ENCODE measurements around the gene NFIC. TPM values are rescaled to one million over a fixed set of nuclear protein-coding genes. Genes with fewer than 3 reads are reported as not detected.

NFIC gene
- total and polyA plus RNA-seq, 10 of the 15 experiments (the other 5 are each of a cell fraction or from before 2014, with no cell fraction given), result 0.71 to 53.5 (median 10.2) TPM

DNA sequence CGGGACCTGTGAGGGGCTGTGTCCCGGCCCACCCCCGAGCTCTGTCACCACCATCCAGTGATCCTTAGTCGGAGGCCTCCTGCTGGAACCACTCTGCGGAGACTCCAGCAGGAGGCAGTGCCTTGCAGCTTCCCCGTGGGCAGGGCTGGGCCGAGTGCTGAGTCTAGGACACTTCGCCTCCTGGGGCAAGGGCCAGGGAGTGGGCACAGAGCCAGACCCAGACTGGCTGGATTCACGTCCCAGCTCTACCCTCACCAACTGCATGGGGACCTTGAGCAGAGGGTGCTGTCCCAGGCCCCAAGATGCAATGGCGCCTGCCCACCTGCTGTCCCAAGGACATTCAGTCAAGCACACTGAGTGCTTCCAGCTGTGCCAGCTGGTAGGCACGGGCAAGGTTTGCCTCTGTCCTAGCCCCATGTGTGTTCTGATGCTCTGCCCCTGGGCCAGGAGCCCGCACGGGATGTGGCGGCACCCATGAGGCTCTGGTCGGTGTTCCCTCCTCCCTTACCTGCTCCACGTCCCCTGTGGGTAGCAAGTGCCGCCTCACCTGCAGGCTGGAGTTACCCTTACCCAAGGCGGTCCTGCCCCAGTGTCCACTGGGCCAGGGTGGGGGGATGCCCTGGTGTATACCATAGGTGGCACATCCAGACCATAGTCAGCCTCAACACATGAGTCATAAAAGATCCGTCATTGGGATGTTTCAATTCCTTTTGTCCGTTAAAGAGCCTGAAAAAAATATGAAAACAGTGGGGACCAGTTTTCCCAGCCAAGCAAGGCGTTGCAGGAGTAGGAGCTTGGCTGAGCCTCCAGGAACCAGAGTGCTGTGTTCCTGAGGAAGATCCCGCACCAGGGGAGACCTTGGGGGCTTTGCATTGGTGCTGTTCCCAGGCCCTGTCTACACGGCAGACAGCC lies 147.1 kb downstream of the NFIC start (continued):
- TF ChIP-seq RB1 (IDR thresholded peaks at IDR 0.05; ENCODE audit: borderline replicate concordance) (no peak), GABPA (IDR thresholded peaks at IDR 0.05; ENCODE audit: low read depth) (no peak)
- TF ChIP-seq, protein P1, sequence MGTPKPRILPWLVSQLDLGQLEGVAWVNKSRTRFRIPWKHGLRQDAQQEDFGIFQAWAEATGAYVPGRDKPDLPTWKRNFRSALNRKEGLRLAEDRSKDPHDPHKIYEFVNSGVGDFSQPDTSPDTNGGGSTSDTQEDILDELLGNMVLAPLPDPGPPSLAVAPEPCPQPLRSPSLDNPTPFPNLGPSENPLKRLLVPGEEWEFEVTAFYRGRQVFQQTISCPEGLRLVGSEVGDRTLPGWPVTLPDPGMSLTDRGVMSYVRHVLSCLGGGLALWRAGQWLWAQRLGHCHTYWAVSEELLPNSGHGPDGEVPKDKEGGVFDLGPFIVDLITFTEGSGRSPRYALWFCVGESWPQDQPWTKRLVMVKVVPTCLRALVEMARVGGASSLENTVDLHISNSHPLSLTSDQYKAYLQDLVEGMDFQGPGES (IDR thresholded peaks at IDR 0.05), result no peak
- TF ChIP-seq, protein P2, sequence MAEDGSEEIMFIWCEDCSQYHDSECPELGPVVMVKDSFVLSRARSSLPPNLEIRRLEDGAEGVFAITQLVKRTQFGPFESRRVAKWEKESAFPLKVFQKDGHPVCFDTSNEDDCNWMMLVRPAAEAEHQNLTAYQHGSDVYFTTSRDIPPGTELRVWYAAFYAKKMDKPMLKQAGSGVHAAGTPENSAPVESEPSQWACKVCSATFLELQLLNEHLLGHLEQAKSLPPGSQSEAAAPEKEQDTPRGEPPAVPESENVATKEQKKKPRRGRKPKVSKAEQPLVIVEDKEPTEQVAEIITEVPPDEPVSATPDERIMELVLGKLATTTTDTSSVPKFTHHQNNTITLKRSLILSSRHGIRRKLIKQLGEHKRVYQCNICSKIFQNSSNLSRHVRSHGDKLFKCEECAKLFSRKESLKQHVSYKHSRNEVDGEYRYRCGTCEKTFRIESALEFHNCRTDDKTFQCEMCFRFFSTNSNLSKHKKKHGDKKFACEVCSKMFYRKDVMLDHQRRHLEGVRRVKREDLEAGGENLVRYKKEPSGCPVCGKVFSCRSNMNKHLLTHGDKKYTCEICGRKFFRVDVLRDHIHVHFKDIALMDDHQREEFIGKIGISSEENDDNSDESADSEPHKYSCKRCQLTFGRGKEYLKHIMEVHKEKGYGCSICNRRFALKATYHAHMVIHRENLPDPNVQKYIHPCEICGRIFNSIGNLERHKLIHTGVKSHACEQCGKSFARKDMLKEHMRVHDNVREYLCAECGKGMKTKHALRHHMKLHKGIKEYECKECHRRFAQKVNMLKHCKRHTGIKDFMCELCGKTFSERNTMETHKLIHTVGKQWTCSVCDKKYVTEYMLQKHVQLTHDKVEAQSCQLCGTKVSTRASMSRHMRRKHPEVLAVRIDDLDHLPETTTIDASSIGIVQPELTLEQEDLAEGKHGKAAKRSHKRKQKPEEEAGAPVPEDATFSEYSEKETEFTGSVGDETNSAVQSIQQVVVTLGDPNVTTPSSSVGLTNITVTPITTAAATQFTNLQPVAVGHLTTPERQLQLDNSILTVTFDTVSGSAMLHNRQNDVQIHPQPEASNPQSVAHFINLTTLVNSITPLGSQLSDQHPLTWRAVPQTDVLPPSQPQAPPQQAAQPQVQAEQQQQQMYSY (CRISPR knock-in tag; IDR thresholded peaks at IDR 0.05), result no peak

DNA sequence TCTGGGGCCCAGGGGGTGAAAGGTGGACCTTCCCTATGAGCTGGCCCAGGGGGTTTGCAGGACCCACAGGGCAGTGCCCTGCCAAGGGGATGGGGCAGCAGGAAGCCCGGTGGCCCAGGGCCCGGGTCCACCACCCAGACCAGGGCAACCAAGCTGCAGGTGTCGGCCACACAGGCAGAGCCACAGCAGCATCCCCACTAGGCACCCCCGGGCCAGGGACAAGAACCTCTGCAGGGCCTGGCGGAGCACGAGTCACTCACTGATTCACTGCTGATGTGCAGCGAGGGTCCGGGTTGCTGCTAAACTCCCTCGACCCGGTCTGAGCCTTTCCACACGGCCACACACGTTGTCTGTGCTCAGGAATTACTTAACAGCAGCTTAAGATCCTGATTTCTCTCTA lies 148.5 kb downstream of the NFIC start:
- FAIRE-seq, result no peak
- WGBS (ENCODE audit: insufficient coverage, insufficient replicate concordance, low lambda C conversion rate, missing lambda C conversion rate), result 88% methylated on average over 12 of the region's 12 CpGs

More for the DNA sequence above, 148.5 kb downstream of the NFIC start:
- BruUV-seq (replicated peaks), result no TSS peak
- Histone ChIP-seq H3K9me3 (replicated peaks; ENCODE audit: control insufficient read depth, insufficient read depth, low read length) (no peaks in the 10 kb centered on the region), H2AFZ (ENCODE audit: control insufficient read depth, low read depth, low read length) (no peak overlapping the region), H3K9ac (ENCODE audit: control insufficient read depth, insufficient read depth, low read length) (no peak overlapping the region), H3K27me3 (replicated peaks in 1 of 2; ENCODE audit: control insufficient read depth in 2 of 2, insufficient read depth in 2 of 2, low read length in 1 of 2) (no peaks in the 10 kb centered on the region), H3K36me3 (ENCODE audit: control insufficient read depth in 2 of 2, insufficient read depth in 2 of 2, low read length in 1 of 2) (peaks cover 3 to 7% of the 10 kb centered on the region in 2 experiments; a peak in 2 of 4 replicates), H3K4me1 (ENCODE audit: control insufficient read depth, insufficient read depth, low read length) (peaks cover 4% of the 10 kb centered on the region; the same call in 1 of the 2 replicates), H4K20me1 (ENCODE audit: control insufficient read depth, insufficient read depth) (no peaks in the 10 kb centered on the region), H3K4me2 (ENCODE audit: control insufficient read depth, insufficient read depth) (no peak overlapping the region), H3K27ac (ENCODE audit: control insufficient read depth, insufficient read depth) (no peak overlapping the region), H3K79me2 (ENCODE audit: control insufficient read depth, insufficient read depth, low read length) (peaks cover 19% of the 10 kb centered on the region), H3K4me3 (no peak overlapping the region)
- ChIA-PET RAD21 (ENCODE audit: unreplicated experiment) (no interaction called here), POLR2A (interaction anchor here (0.6 kb wide), 1 partner anchor 9 kb away, joined by 4 read pairs; the partner anchor contains the start of gene FZR1), CTCF (no interaction called here), SMC1A (ENCODE audit: uncharacterized antibody, unreplicated experiment) (no interaction called here)
- ATAC-seq, result no peak
- intact Hi-C loops (cut with micrococcal nuclease; ENCODE audit: unreplicated experiment), result no loop called here
- in situ Hi-C loops (cut with MboI), result no loop called here
- no peak for DNase-seq (ENCODE audit: low read depth, low spot score)
- no peak for TF ChIP-seq PAX8 (IDR thresholded peaks at IDR 0.05)
- TF ChIP-seq, protein P3, sequence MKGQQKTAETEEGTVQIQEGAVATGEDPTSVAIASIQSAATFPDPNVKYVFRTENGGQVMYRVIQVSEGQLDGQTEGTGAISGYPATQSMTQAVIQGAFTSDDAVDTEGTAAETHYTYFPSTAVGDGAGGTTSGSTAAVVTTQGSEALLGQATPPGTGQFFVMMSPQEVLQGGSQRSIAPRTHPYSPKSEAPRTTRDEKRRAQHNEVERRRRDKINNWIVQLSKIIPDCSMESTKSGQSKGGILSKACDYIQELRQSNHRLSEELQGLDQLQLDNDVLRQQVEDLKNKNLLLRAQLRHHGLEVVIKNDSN (IDR thresholded peaks at IDR 0.05; ENCODE audit: borderline replicate concordance, extremely low read length, insufficient read depth, low read depth, low read length), result no peak
- TF ChIP-seq, protein P4, sequence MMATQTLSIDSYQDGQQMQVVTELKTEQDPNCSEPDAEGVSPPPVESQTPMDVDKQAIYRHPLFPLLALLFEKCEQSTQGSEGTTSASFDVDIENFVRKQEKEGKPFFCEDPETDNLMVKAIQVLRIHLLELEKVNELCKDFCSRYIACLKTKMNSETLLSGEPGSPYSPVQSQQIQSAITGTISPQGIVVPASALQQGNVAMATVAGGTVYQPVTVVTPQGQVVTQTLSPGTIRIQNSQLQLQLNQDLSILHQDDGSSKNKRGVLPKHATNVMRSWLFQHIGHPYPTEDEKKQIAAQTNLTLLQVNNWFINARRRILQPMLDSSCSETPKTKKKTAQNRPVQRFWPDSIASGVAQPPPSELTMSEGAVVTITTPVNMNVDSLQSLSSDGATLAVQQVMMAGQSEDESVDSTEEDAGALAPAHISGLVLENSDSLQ (IDR thresholded peaks at IDR 0.05), result no peak
- TF ChIP-seq MYC (IDR thresholded peaks at IDR 0.05; ENCODE audit: insufficient read depth, insufficient read length, insufficient replicate concordance, low read length, severe bottlenecking), result no peak
- TF ChIP-seq NFYB (IDR thresholded peaks at IDR 0.05; ENCODE audit: insufficient read depth, low read depth, low read length), result no peak
- no peak for TF ChIP-seq CHD1 (IDR thresholded peaks at IDR 0.05; ENCODE audit: low read depth, low read length)
- TF ChIP-seq STAT3 (IDR thresholded peaks at IDR 0.05; ENCODE audit: low read depth, low read length), result no peak
- TF ChIP-seq FOS (IDR thresholded peaks at IDR 0.05; ENCODE audit: borderline replicate concordance, extremely low read depth, insufficient read length), result no peak
